HFFc6 (cell line): ENCODE results near the gene PGK1. TPM values are rescaled to one million over a fixed set of nuclear protein-coding genes. Genes with fewer than 3 reads are reported as not detected.

ENCODE experiments used
- DNase-seq: peaks from one replicate; pipeline ENCODE4 v3.0.0-alpha.2; 2018
- H3K27ac Mint-ChIP-seq: 2 replicates; pipeline ENCODE4 v1.8.0; 2020; ENCODE audit warnings: mild to moderate bottlenecking, mixed read lengths
- H3K27me3 Mint-ChIP-seq: 2 replicates; pipeline ENCODE4 v1.8.0; 2021; ENCODE audit warnings: mild to moderate bottlenecking, moderate library complexity, mixed read lengths; ENCODE audit not compliant: insufficient read depth
- H3K36me3 Mint-ChIP-seq: 2 replicates; pipeline ENCODE4 v1.8.0; 2021; ENCODE audit warnings: low read depth, mixed read lengths
- H3K4me1 Mint-ChIP-seq: 2 replicates; pipeline ENCODE4 v1.8.0; 2020; ENCODE audit warnings: low read depth, mixed read lengths
- H3K4me3 Mint-ChIP-seq: 2 replicates; pipeline ENCODE4 v1.8.0; 2020; ENCODE audit warnings: mild to moderate bottlenecking, moderate library complexity, mixed read lengths
- H3K9me3 Mint-ChIP-seq: 2 replicates; pipeline ENCODE4 v1.8.0; 2020; ENCODE audit warnings: mild to moderate bottlenecking, mixed read lengths
- CTCF ChIP-seq: fragments of 200-600 bp; sonication (generic); IDR thresholded peaks from 2 replicates; pipeline ENCODE4 v1.5.0; 2021; ENCODE audit warnings: antibody characterized with exemption, mild to moderate bottlenecking
- total RNA-seq, 6 experiments: library from RNA; stranded (reverse); fragmentation: NEBNext Ultra II Directional; extraction: Animal tissue kit (Norgen Biotek cat#: 25700); gene quantifications; 2 replicates in 1 of 6; 3 replicates in 5 of 6; pipeline ENCODE4 v1.2.3, GENCODE V29; 2021

The PGK1 gene
- total RNA-seq, 6 experiments from 2014 or later: 331 to 409 (median 375) TPM

- Mint-ChIP-seq H3K27ac (no peak overlapping the region), H3K9me3 (no peaks in the 10 kb centered on the region), H3K27me3 (peaks cover 4% of the 10 kb centered on the region; the same call in 1 of the 2 replicates), H3K4me3 (peak overlapping the region; percentile 95), H3K36me3 (peaks cover 21% of the 10 kb centered on the region), H3K4me1 (peaks cover 59% of the 10 kb centered on the region)
- no peak for TF ChIP-seq CTCF
- no peak for DNase-seq
Observed at GRCh38 chrX:78106651-78106986, 2.6 kb downstream of the PGK1 start.

GRCh38 chrX:78109458-78109857 is 5.4 kb downstream of the PGK1 start:
- H3K4me3 Mint-ChIP-seq: no peak overlapping the region

GRCh38 chrX:78111140-78111931 is 7.3 kb downstream of the PGK1 start:
- no peak overlapping the region for H3K4me3 Mint-ChIP-seq
- H3K27me3 Mint-ChIP-seq: no peaks in the 10 kb centered on the region
- no peak for TF ChIP-seq CTCF
- peaks cover 35% of the 10 kb centered on the region for H3K4me1 Mint-ChIP-seq
- no peaks in the 10 kb centered on the region for H3K9me3 Mint-ChIP-seq
- peaks cover 7% of the 10 kb centered on the region for H3K36me3 Mint-ChIP-seq
- no peak overlapping the region for H3K27ac Mint-ChIP-seq
- DNase-seq: no peak

More at GRCh38 chrX:78109458-78109857, 5.4 kb downstream of the PGK1 start:
- no peak for TF ChIP-seq CTCF
- peaks cover 21% of the 10 kb centered on the region for H3K36me3 Mint-ChIP-seq
- H3K9me3 Mint-ChIP-seq: no peaks in the 10 kb centered on the region
- H3K4me1 Mint-ChIP-seq: peaks cover 50% of the 10 kb centered on the region
- H3K27ac Mint-ChIP-seq: no peak overlapping the region; the same call in 1 of the 2 replicates
- peaks cover 4% of the 10 kb centered on the region; the same call in 1 of the 2 replicates for H3K27me3 Mint-ChIP-seq
- no peak for DNase-seq

GRCh38 chrX:78116365-78116764 is 12.3 kb downstream of the PGK1 start:
- TF ChIP-seq CTCF: no peak
- Mint-ChIP-seq H3K4me1 (no peaks in the 10 kb centered on the region), H3K27me3 (no peaks in the 10 kb centered on the region; the same call in 1 of the 2 replicates), H3K27ac (no peak overlapping the region), H3K4me3 (no peak overlapping the region), H3K9me3 (no peaks in the 10 kb centered on the region), H3K36me3 (peaks cover 12% of the 10 kb centered on the region; the same call in 1 of the 2 replicates)
- DNase-seq: no peak

- no peak for TF ChIP-seq CTCF
- no peaks in the 10 kb centered on the region; the same call in 1 of the 2 replicates for H3K27me3 Mint-ChIP-seq
- no peaks in the 10 kb centered on the region for H3K4me1 Mint-ChIP-seq
- H3K4me3 Mint-ChIP-seq: no peak overlapping the region
- no peak overlapping the region for H3K27ac Mint-ChIP-seq
- H3K9me3 Mint-ChIP-seq: no peaks in the 10 kb centered on the region
- no peak for DNase-seq
- H3K36me3 Mint-ChIP-seq: peaks cover 9% of the 10 kb centered on the region; the same call in 1 of the 2 replicates
Observed at GRCh38 chrX:78116766-78117165, 12.7 kb downstream of the PGK1 start.
